ENCODE results near the gene MUC3A.
"Not testable (repeated sequence)": the region's sequence is repeated elsewhere in the genome, so short reads cannot be mapped to it uniquely, and the experiment has no call there.

The MUC3A gene

DNA sequence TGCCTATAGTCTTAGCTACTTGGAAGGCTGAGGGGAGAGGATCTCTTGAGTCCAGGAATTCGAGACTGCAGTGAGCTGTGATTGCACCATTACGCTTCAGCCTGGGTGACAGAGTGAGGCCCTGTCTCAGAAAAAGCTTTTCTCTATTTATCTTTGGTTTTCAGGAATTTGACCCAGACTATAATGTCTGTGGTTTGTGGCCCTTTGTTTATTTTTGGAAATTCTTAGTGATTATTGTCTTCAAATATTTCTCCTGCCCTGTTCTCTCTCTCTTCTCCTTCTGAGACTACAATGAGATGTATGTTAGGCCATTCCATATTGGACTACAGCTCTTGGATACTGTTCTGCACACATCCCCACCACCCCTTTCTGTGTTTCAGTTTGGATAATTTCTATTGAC, 24.7 kb downstream of the MUC3A start:
- no peak for DNase-seq (ENCODE audit: low read depth)

DNA sequence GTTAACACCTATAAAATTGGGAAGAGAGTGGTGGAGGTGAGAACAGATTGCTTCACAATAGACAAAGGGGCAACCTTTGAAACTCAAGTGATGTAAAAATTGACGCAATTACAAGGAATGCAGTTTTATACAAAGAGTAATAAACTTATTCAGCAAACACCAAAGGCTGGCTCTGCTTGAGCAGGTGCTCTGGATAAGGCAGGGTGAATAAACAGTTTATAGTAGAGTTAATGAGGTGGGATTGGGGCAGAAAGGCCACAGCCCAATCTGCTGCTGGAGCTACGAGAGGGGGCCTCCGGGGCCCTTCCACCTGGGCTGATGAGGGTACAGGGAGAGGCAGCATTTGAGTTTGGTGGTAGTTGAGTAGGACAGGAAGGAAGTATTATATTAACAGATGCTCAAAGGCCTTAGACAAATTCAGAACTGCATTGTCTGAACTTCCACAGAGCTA, 26.1 kb downstream of the MUC3A start:
- DNase-seq (ENCODE audit: low read depth) = no peak

DNA sequence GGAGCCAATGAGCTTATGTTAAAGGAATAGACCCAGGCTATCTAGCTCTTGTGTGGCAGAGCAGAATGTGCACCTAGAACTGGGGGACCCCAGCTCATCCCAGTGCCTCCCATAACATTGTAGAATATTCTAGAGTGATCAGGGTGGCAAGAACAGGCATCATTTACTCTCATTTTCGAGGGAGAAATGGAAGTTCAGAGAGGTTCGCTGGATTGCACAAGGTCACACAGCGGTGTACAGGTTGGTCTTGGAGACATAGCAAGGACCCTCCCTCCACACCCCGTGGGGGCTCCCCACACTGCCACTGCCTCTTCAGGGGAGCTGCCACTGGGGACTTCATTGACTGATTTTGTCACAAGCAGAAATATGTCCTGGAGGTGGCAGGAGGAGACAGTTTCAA, 29.0 kb downstream of the MUC3A start:
- no peak for DNase-seq (ENCODE audit: low read depth)

DNA sequence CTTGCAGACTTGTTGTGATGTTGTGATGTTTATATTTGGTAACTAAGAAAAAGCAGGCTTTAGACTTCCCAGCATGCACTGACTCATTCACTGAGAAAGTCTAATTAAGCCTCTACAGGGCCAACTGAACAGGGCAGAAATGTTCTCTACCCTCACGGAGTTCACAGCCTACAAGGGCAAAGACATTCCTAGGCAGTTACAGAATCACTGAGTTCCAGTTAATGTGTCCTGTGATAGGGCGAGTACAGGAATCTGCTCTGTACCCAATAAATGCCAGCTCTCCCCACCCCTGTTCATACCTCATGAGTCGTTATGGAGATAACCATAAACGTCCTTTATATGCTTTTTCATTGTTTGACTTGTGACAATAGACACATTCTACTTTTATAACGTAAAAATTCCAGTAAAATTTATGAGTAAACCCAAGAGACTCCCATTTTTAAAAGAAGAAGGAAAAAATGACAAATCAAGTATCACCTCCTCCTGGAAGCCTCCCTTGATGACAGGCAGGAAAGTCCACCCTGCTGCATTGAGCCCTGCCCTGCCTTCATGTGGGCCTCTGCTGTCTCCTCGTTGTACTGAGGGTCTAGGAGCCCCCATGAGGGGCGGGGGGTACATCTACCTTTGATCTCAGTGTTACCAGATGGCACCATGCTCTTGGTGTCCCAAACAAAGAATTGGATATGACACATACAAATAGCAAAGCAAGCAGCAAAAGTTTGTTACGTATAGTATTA, 34.3 kb downstream of the MUC3A start:
- DNase-seq (ENCODE audit: low read depth) = no peak

DNA sequence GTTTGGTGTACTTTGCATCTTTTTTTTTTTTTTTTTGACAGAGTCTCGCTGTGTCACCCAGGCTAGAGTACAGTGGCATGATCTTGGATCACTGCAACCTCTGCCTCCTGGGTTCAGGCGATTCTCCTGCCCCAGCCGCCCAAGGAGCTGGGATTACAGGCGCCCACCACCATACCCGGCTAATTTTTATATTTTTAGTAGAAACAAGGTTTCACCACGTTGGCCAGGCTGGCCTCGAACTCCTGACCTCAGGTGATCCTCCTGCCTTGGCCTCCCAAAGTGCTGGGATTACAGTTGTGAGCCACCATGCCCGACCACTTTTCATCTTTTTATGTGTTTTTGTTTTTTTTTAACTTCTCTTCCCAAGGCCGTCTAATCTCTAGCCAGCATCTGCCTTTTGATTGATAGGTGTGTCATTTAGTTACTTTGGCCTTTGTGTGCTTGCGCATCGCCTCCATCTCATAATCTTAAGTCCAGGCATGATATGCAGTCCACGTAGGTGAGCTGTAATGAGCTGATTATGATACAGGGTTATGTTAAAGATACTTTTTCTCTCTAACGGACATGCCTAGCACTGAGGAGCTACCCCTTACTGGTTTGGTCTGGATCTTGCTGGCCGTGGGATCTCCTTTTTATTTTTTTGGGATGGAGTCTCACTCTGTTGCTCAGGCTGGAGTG, 35.0 kb downstream of the MUC3A start:
- not testable (repeated sequence) for DNase-seq (ENCODE audit: low read depth)

DNA sequence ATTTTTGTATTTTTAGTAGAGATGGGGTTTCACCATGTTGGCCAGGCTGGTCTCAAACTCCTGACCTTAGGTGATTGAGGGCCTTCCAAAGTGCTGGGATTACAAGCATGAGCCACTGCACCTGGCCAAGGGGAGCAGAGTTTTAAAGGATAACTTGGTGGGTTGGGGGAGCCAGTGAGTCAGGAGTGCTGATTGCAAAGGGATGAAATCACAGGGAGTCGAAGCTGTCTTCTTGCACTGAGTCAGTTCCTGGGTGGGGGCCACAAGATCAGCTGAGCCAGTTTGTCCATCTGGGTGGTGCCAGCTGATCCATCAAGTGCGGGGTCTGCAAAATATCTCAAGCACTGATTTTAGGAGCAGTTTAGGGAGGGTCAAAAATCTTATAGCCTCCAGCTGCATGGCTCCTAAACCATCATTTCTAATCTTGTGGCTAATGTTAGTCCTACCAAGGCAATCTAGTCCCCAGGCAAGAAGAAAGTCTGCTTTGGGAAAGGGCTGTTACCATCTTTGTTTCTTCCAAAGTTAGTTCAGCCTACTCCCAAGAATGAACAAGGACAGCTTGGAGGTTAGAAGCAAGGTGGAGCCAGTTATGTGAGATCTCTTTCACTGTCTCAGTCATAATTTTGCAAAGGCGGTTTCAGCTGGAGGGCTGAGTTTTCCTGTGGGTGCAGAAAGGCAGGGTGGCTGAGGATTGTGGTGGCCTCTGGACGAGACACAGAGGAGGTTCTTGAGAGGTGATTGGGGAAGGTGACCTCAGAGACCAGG, 35.9 kb downstream of the MUC3A start:
- not testable (repeated sequence) for DNase-seq (ENCODE audit: low read depth)

DNA sequence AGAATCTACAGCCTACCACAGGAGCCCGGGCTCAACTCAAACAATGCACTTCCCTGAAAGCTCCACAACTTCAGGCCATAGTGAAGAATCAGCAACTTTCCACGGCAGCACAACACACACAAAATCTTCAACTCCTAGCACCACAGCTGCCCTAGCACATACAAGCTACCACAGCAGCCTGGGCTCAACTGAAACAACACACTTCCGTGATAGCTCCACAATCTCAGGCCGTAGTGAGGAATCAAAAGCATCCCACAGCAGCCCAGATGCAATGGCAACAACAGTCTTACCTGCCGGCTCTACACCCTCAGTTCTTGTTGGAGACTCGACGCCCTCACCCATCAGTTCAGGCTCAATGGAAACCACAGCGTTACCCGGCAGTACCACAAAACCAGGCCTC, 42.3 kb downstream of the MUC3A start:
- no peak for DNase-seq (ENCODE audit: low read depth)

DNA sequence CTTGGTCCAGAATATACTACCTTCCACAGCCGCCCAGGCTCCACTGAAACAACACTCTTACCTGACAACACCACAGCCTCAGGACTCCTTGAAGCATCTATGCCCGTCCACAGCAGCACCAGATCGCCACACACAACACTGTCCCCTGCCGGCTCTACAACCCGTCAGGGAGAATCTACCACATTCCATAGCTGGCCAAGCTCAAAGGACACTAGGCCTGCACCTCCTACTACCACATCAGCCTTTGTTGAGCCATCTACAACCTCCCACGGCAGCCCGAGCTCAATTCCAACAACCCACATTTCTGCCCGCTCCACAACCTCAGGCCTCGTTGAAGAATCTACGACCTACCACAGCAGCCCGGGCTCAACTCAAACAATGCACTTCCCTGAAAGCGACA, 42.9 kb downstream of the MUC3A start:
- not testable (repeated sequence) for DNase-seq (ENCODE audit: low read depth)

DNA sequence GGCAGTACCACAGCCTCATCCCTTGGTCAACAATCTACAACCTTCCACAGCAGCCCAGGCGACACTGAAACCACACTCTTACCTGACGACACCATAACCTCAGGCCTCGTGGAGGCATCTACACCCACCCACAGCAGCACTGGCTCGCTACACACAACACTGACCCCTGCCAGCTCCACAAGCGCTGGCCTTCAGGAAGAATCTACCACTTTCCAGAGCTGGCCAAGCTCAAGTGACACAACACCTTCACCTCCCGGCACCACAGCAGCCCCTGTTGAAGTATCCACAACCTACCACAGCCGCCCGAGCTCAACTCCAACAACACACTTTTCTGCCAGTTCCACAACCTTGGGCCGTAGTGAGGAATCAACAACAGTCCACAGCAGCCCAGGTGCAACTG, 45.3 kb downstream of the MUC3A start:
- not testable (repeated sequence) for DNase-seq (ENCODE audit: low read depth)

DNA sequence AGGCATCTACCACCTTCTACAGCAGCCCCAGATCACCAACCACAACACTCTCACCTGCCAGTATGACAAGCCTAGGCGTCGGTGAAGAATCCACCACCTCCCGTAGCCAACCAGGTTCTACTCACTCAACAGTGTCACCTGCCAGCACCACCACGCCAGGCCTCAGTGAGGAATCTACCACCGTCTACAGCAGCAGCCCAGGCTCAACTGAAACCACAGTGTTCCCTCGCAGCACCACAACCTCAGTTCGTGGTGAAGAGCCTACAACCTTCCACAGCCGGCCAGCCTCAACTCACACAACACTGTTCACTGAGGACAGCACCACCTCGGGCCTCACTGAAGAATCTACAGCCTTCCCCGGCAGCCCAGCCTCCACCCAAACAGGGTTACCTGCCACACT, 49.2 kb downstream of the MUC3A start:
- DNase-seq (ENCODE audit: low read depth) = not testable (repeated sequence)

DNA sequence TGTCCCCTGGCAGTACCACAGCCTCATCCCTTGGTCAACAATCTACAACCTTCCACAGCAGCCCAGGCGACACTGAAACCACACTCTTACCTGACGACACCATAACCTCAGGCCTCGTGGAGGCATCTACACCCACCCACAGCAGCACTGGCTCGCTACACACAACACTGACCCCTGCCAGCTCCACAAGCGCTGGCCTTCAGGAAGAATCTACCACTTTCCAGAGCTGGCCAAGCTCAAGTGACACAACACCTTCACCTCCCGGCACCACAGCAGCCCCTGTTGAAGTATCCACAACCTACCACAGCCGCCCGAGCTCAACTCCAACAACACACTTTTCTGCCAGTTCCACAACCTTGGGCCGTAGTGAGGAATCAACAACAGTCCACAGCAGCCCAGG, 50.0 kb downstream of the MUC3A start:
- not testable (repeated sequence) for DNase-seq (ENCODE audit: low read depth)

DNA sequence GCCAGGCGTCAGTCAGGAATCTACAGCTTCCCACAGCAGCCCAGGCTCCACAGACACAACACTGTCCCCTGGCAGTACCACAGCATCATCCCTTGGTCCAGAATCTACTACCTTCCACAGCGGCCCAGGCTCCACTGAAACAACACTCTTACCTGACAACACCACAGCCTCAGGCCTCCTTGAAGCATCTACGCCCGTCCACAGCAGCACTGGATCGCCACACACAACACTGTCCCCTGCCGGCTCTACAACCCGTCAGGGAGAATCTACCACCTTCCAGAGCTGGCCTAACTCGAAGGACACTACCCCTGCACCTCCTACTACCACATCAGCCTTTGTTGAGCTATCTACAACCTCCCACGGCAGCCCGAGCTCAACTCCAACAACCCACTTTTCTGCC, 50.7 kb downstream of the MUC3A start:
- not testable (repeated sequence) for DNase-seq (ENCODE audit: low read depth)

DNA sequence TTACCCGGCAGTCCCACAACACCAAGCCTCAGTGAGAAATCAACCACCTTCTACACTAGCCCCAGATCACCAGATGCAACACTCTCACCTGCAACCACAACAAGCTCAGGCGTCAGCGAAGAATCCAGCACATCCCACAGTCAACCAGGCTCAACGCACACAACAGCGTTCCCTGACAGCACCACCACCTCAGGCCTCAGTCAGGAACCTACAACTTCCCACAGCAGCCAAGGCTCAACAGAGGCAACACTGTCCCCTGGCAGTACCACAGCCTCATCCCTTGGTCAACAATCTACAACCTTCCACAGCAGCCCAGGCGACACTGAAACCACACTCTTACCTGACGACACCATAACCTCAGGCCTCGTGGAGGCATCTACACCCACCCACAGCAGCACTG, 53.0 kb downstream of the MUC3A start:
- not testable (repeated sequence) for DNase-seq (ENCODE audit: low read depth)

DNA sequence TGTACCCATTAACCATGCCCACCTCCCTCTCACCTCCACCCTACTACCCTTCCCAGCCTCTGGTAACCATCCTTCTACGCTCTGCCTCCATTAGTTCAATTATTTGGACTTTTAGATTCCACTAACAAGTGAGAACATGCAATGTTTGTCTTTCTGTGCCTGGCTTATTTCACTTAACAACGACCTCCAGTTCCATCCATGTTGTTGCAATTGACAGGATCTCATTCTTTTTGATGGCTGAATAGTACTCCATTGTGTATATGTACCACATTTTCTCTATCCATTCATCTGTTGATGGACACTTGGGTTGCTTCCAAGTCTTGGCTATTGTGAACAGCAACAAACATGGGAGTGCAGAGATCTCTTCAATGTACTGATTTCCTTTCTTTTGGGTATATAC, 58.0 kb downstream of the MUC3A start:
- DNase-seq (ENCODE audit: low read depth) = not testable (repeated sequence)

DNA sequence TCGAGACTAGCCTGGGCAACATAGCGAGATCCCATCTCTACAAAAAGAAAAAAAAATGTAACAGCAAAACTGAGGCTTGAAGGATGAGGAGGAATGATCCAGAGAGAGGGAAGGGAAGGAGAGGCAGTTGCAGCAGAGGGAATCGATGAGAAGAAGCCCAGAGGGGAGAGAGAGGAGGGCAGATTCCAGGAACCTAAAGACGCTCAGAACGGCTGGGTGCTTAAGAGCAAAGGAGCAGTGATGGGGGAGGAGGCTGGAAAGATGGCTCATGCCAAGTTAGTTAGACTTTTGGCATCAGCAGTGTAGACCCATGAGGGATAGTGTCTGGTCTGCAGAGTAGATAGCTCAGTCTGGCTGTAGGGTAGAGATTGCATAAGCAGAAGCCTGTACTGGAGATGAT, 60.3 kb downstream of the MUC3A start:
- DNase-seq (ENCODE audit: low read depth) = no peak

DNA sequence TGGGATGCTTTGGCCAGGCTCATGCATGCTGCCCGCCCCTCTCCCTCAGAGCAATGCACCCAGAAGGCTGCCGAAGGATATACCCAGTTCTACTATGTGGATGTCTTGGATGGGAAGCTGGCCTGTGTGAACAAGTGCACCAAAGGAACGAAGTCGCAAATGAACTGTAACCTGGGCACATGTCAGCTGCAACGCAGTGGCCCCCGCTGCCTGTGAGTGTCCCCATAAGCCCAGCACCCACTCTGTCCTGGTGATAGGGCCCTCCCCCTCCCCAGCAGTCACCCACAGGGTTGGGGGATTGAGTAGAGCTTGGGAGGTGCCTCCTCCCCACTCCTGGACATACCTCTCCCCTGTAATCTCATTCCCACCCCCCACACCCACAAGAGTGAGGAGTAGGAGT, 63.6 kb downstream of the MUC3A start:
- DNase-seq (ENCODE audit: low read depth) = no peak

DNA sequence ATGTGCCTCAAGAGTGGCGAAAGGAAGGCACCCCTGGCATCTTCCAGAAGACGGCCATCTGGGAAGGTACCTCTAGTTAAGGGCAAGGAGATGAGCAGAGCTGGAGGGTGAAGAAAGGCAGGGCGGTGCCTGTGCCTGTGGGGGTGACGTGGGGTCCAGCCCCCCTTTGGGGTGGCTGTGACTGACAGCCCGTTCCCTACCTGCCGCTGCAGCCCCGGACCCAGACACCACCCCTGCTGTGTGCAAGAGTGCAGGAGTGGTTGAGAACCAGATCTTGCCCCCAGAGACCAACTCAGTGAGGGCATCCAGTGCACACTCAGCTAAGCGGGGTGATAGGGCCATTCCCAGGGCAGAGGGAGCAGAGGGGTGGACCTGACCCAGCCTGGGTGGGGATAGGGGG, 66.3 kb downstream of the MUC3A start:
- DNase-seq (ENCODE audit: low read depth) = no peak

DNA sequence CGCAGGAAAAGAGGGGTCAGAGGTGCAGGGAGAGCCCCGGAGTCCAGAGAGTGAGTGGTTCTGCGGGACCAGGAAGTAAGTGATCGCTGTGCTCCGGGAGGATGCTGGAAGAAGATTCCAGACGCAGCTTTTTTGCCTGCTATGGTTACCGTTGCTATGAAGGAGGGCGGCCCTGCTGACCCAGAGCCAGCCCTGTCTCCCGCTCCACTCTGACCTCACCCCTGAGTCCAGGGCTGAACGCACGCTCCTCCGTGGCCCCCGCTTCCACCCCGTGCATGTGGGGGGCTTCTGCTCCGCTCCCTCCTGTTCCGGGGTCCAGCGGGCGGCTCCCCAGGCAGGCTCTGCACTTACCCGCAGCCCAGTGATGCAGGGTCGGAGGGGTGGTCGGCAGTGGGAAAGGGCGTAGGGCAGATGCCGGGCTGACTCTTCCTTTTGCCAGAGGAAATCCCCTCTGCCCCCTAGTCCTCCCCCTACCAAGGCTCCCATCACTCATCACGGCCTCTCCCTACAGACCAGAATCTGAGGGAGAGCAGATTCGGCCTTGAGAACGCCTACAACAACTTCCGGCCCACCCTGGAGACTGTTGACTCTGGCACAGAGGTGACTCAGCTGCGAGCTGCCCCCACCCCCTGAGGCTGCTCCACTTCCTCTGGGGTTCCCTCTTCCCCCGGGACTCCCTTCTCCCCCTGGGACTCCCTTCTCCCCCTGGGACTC, 67.9 kb downstream of the MUC3A start:
- peak; percentile 49 for DNase-seq (ENCODE audit: low read depth)
